Gastrocnemius medialis (tissue), 4 donors: ENCODE results near the gene MIPOL1.

ENCODE experiments used
- CTCF ChIP-seq, 5 experiments: fragments of 450-650 bp in 3 of 5; fragments of 200-600 bp in 2 of 5; sonication (generic) in 2 of 5; IDR thresholded peaks in 4 of 5; conservative IDR thresholded peaks in 1 of 5; 1 replicate in 4 of 5; 2 replicates in 1 of 5; pipeline ENCODE4 v1.5.1; 2016 to 2019; ENCODE audit warnings: antibody characterized with exemption in 5 of 5, mild to moderate bottlenecking in 3 of 5, moderate library complexity in 3 of 5
- POLR2A ChIP-seq, 2 donors: fragments of 450-650 bp; IDR thresholded peaks; one replicate each; pipeline ENCODE4 v1.6.1; 2017; ENCODE audit warnings: antibody characterized with exemption in 2 of 2, mild to moderate bottlenecking in 2 of 2, moderate library complexity in 2 of 2

DNA sequence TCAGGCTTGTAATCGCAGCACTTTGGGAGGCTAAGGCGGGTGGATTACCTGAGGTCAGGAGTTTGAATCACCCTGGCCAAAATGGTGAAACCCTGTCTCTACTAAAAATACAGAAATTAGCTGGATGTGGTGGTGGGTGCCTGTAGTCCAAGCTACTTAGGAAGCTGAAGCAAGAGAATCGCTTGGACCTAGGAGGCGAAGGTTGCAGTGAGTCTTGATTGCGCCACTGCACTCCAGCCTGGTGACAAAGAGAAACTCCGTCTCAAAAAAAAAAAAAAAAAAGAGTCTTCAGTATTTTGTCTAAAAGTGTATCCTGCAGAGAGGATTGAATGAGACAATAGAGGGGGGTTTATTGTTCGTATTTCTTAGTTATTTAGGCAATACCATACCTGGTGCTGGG lies 372.0 kb downstream of the MIPOL1 start:
- no peak for TF ChIP-seq CTCF (IDR thresholded peaks at IDR 0.05 in 4 of 5, conservative IDR thresholded peaks at IDR 0.05 in 1 of 5)
- TF ChIP-seq POLR2A (IDR thresholded peaks at IDR 0.05) = no peak
